CD4-positive, CD25-positive, alpha-beta regulatory T cell (primary cell): Measurements from ENCODE around the gene SLC5A9. TPM values are rescaled to one million over a fixed set of nuclear protein-coding genes. Genes with fewer than 3 reads are reported as not detected.

Experiments used
- ATAC-seq, 2 donors: fragments of 150-1000 bp; cut with Tn5 transposase; one replicate each; pipeline ENCODE4 v1.10.0; 2021; ENCODE audit warnings: low read depth in 2 of 2, moderate number of reproducible peaks in 2 of 2, moderate library complexity in 1 of 2
- DNase-seq, 3 donors: peaks; one replicate each; pipeline versions ENCODE4 v3.0.0 to v3.0.0-alpha.2; 2012 to 2022; ENCODE audit warnings: mixed read lengths in 1 of 3
- H3K27ac ChIP-seq: one replicate; pipeline ENCODE4 v1.7.0; 2013; ENCODE audit warnings: mild to moderate bottlenecking, low read length; ENCODE audit not compliant: insufficient read depth, poor library complexity, severe bottlenecking
- H3K27me3 ChIP-seq: one replicate; pipeline ENCODE4 v1.7.0; 2013; ENCODE audit warnings: low read length; ENCODE audit not compliant: control insufficient read depth, insufficient read depth
- H3K36me3 ChIP-seq: one replicate; pipeline ENCODE4 v1.7.0; 2013; ENCODE audit warnings: mild to moderate bottlenecking, low read length, moderate library complexity; ENCODE audit not compliant: control insufficient read depth, insufficient read depth
- H3K4me1 ChIP-seq: 2 replicates; pipeline ENCODE4 v1.7.0; 2013; ENCODE audit warnings: mild to moderate bottlenecking, low read length; ENCODE audit not compliant: insufficient read depth, control insufficient read depth, poor library complexity, severe bottlenecking
- H3K4me3 ChIP-seq: one replicate; pipeline ENCODE4 v1.7.0; 2013; ENCODE audit warnings: low read depth, mild to moderate bottlenecking, low read length, moderate library complexity
- H3K9me3 ChIP-seq, 2 experiments: 1 replicate in 1 of 2; 2 replicates in 1 of 2; pipeline ENCODE4 v1.7.0; 2013; ENCODE audit warnings: low read length in 2 of 2, mild to moderate bottlenecking in 1 of 2, moderate library complexity in 1 of 2; ENCODE audit not compliant: control insufficient read depth in 2 of 2
- H3K27ac Mint-ChIP-seq, 3 donors: one replicate each; pipeline ENCODE4 v1.8.0; 2020 to 2022; ENCODE audit warnings: mild to moderate bottlenecking in 3 of 3, mixed read lengths in 3 of 3, moderate library complexity in 2 of 3
- H3K27me3 Mint-ChIP-seq: one replicate; pipeline ENCODE4 v1.8.0; 2022; ENCODE audit warnings: mild to moderate bottlenecking, mixed read lengths
- H3K36me3 Mint-ChIP-seq: one replicate; pipeline ENCODE4 v1.8.0; 2020; ENCODE audit warnings: mixed read lengths
- H3K4me1 Mint-ChIP-seq, 4 donors: one replicate each; pipeline ENCODE4 v1.8.0; 2020 to 2022; ENCODE audit warnings: mixed read lengths in 4 of 4, mild to moderate bottlenecking in 1 of 4
- H3K4me3 Mint-ChIP-seq, 4 donors: one replicate each; pipeline ENCODE4 v1.8.0; 2020 to 2022; ENCODE audit warnings: mild to moderate bottlenecking in 4 of 4, mixed read lengths in 4 of 4, moderate library complexity in 3 of 4
- H3K9me3 Mint-ChIP-seq, 7 donors: one replicate each; pipeline ENCODE4 v1.8.0; 2020 to 2022; ENCODE audit warnings: mixed read lengths in 7 of 7, mild to moderate bottlenecking in 3 of 7, moderate library complexity in 2 of 7
- polyA plus RNA-seq, 4 donors: library from polyadenylated mRNA; unstranded; fragments of 300-500 nt; fragmentation: Illumina TruSeq; gene quantifications; one replicate each; pipeline ENCODE4 v1.2.3, GENCODE V29; 2021
- total RNA-seq: library from RNA; stranded (reverse); gene quantifications from one replicate; pipeline ENCODE4 v1.2.3, GENCODE V29; 2022

SLC5A9 gene
- total and polyA plus RNA-seq, 5 donors from 2014 or later: not detected

DNA sequence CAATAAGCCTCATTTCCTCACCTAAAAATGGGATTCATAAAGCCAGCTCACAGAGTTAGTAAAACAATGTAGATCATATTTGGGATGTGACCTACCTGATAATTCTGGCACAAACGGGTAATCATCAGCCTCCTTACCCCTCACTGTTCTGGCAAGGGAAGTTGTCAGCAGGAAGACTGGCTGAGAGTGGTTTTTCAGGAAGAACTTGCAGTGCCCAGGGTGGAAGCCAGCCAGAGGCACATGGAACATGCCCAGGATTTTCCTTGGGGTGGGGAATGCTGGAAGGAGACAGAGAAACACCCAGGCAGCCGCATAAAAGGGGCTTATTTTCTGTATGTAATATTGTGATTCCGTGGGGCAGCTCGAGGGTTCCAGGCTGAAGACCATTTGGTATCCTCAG is 7.7 kb upstream of the SLC5A9 start:
- ATAC-seq (no peak), DNase-seq (no peak)
- Mint-ChIP-seq H3K36me3 (no peaks in the 10 kb centered on the region), H3K27me3 (peaks cover 5% of the 10 kb centered on the region), H3K9me3 (peaks cover 0 to 4% (median 0%) of the 10 kb centered on the region in 7 donors), H3K27ac (no peak overlapping the region), H3K4me1 (no peaks in the 10 kb centered on the region), H3K4me3 (no peak overlapping the region)
- no peaks in the 10 kb centered on the region for H3K36me3 ChIP-seq
- no peaks in the 10 kb centered on the region for H3K9me3 ChIP-seq
- no peaks in the 10 kb centered on the region for H3K27me3 ChIP-seq
- no peak overlapping the region for H3K4me3 ChIP-seq
- no peak overlapping the region for H3K27ac ChIP-seq
- no peaks in the 10 kb centered on the region for H3K4me1 ChIP-seq

GRCh38 chr1:48215222-48215621 is 7.3 kb upstream of the SLC5A9 start:
- Mint-ChIP-seq H3K36me3 (no peaks in the 10 kb centered on the region), H3K27me3 (peaks cover 5% of the 10 kb centered on the region), H3K4me1 (no peaks in the 10 kb centered on the region), H3K9me3 (peaks cover 0 to 4% (median 0%) of the 10 kb centered on the region in 7 donors), H3K27ac (no peak overlapping the region), H3K4me3 (no peak overlapping the region)
- DNase-seq (no peak), ATAC-seq (no peak)
- no peaks in the 10 kb centered on the region for H3K4me1 ChIP-seq
- H3K27me3 ChIP-seq: no peaks in the 10 kb centered on the region
- H3K9me3 ChIP-seq: no peaks in the 10 kb centered on the region
- no peaks in the 10 kb centered on the region for H3K36me3 ChIP-seq
- no peak overlapping the region for H3K27ac ChIP-seq
- no peak overlapping the region for H3K4me3 ChIP-seq

DNA sequence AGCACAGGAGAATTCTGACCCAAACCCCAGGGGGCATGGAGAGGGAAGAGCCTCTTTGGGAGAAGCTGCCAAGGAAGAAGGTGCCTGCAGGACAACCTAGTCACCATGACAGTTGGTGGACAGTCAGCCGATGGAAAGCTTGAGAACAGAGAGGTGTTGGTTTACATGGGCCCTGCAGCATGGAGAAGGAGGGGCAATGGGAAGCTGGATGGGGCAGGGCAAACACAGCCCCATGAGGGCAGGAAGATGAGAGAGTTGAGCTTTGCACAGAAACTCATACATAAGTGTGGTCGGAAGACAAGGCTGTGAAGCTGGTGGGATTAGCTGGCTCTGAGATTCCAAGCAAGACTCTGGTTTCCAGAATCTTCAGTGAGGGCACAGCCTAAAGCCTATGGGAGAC is 6.6 kb upstream of the SLC5A9 start:
- H3K4me3 ChIP-seq: no peak overlapping the region
- Mint-ChIP-seq H3K27me3 (peaks cover 5% of the 10 kb centered on the region), H3K9me3 (peaks cover 0 to 2% (median 0%) of the 10 kb centered on the region in 7 donors), H3K27ac (no peak overlapping the region), H3K4me3 (no peak overlapping the region), H3K36me3 (no peaks in the 10 kb centered on the region), H3K4me1 (no peaks in the 10 kb centered on the region)
- DNase-seq (no peak), ATAC-seq (no peak)
- H3K9me3 ChIP-seq: no peaks in the 10 kb centered on the region
- H3K36me3 ChIP-seq: no peaks in the 10 kb centered on the region
- H3K4me1 ChIP-seq: no peaks in the 10 kb centered on the region
- H3K27me3 ChIP-seq: no peaks in the 10 kb centered on the region
- no peak overlapping the region for H3K27ac ChIP-seq

DNA sequence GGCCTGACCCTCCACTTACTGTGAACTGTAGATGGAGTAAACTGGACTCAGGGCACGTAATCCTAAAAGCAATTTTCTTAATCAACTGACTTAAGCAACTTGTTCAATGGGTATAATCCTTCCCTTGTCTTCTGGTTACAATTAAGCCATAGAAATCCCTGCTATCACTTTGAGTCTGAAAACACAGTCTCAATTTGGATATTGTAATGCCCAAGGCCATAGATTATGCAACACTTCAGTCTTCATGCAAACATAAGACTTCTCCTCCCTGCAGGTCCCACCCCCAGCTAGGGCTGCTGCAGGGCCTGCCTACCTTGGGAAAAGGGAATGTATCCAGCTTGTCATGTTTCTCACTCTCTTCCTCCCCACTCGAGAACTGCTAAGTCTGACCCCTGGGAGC is 6.2 kb upstream of the SLC5A9 start:
- Histone ChIP-seq H3K27me3 (no peaks in the 10 kb centered on the region), H3K4me3 (no peak overlapping the region), H3K27ac (no peak overlapping the region), H3K36me3 (no peaks in the 10 kb centered on the region), H3K9me3 (no peaks in the 10 kb centered on the region), H3K4me1 (no peaks in the 10 kb centered on the region)
- Mint-ChIP-seq H3K27me3 (peaks cover 5% of the 10 kb centered on the region), H3K4me3 (no peak overlapping the region), H3K9me3 (peaks cover 0 to 2% (median 0%) of the 10 kb centered on the region in 7 donors), H3K36me3 (no peaks in the 10 kb centered on the region), H3K27ac (no peak overlapping the region), H3K4me1 (no peaks in the 10 kb centered on the region)
- no peak for DNase-seq
- ATAC-seq: no peak

GRCh38 chr1:48216941-48217340 is 5.6 kb upstream of the SLC5A9 start:
- Mint-ChIP-seq H3K27ac (no peak overlapping the region), H3K4me1 (no peaks in the 10 kb centered on the region), H3K36me3 (no peaks in the 10 kb centered on the region), H3K4me3 (no peak overlapping the region), H3K27me3 (peaks cover 5% of the 10 kb centered on the region), H3K9me3 (peaks cover 0 to 2% (median 0%) of the 10 kb centered on the region in 7 donors)
- no peaks in the 10 kb centered on the region for H3K27me3 ChIP-seq
- ATAC-seq (no peak), DNase-seq (no peak)
- H3K4me1 ChIP-seq: no peaks in the 10 kb centered on the region
- no peaks in the 10 kb centered on the region for H3K9me3 ChIP-seq
- no peak overlapping the region for H3K27ac ChIP-seq
- H3K4me3 ChIP-seq: no peak overlapping the region
- no peaks in the 10 kb centered on the region for H3K36me3 ChIP-seq

DNA sequence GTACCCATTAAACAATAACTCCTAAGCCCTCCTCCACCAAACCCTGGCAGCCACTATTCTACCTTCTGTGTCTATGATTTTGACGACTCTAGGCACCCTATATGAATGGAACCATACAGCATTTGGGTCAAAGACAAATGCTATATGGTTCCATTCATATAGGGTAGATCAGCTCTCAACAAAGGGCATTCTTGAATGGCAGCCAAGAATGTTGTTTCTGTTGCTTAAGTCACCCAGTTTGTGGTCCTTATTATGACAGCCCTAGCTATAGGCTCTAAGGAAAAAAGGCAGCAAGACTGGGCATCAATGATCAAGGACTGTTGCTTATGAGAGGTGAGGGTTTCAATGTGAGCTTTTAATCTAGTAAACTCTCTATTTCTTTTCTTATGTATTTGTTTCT is 4.7 kb upstream of the SLC5A9 start:
- Histone ChIP-seq H3K27me3 (no peaks in the 10 kb centered on the region), H3K36me3 (no peaks in the 10 kb centered on the region), H3K4me1 (no peaks in the 10 kb centered on the region), H3K27ac (no peak overlapping the region), H3K4me3 (no peak overlapping the region), H3K9me3 (no peaks in the 10 kb centered on the region)
- ATAC-seq (no peak), DNase-seq (no peak)
- Mint-ChIP-seq H3K27ac (no peak overlapping the region), H3K36me3 (no peaks in the 10 kb centered on the region), H3K4me3 (no peak overlapping the region), H3K4me1 (no peaks in the 10 kb centered on the region), H3K9me3 (peaks cover 0 to 2% (median 0%) of the 10 kb centered on the region in 7 donors), H3K27me3 (peaks cover 1% of the 10 kb centered on the region)

GRCh38 chr1:48219803-48220202 is 2.7 kb upstream of the SLC5A9 start:
- DNase-seq (no peak), ATAC-seq (no peak)
- Histone ChIP-seq H3K27me3 (no peaks in the 10 kb centered on the region), H3K36me3 (no peaks in the 10 kb centered on the region), H3K27ac (no peak overlapping the region), H3K4me3 (no peak overlapping the region), H3K9me3 (no peaks in the 10 kb centered on the region), H3K4me1 (no peaks in the 10 kb centered on the region)
- no peaks in the 10 kb centered on the region for H3K4me1 Mint-ChIP-seq
- H3K36me3 Mint-ChIP-seq: no peaks in the 10 kb centered on the region
- no peaks in the 10 kb centered on the region for H3K9me3 Mint-ChIP-seq
- H3K27ac Mint-ChIP-seq: no peak overlapping the region
- H3K27me3 Mint-ChIP-seq: no peaks in the 10 kb centered on the region
- H3K4me3 Mint-ChIP-seq: no peak overlapping the region

- Histone ChIP-seq H3K4me3 (no peak overlapping the region), H3K9me3 (no peaks in the 10 kb centered on the region), H3K36me3 (no peaks in the 10 kb centered on the region), H3K27me3 (no peaks in the 10 kb centered on the region), H3K27ac (no peak overlapping the region), H3K4me1 (no peaks in the 10 kb centered on the region)
- H3K36me3 Mint-ChIP-seq: no peaks in the 10 kb centered on the region
- H3K27me3 Mint-ChIP-seq: peaks cover 5% of the 10 kb centered on the region
- ATAC-seq: no peak
- no peak overlapping the region for H3K27ac Mint-ChIP-seq
- H3K9me3 Mint-ChIP-seq: no peaks in the 10 kb centered on the region
- no peak overlapping the region for H3K4me3 Mint-ChIP-seq
- no peak for DNase-seq
- H3K4me1 Mint-ChIP-seq: no peaks in the 10 kb centered on the region
Measured at GRCh38 chr1:48221122-48221521, 1.4 kb upstream of the SLC5A9 start.
